HG03135 (cell line): ENCODE measurements around the gene MCM3AP.
A peak's percentile ranks its signal among the peaks of the same experiment; 100 is the strongest.
"Not testable (repeated sequence)": the region's sequence is repeated elsewhere in the genome, so short reads cannot be mapped to it uniquely, and the experiment has no call there.

Source experiments
- ATAC-seq: cut with Tn5 transposase; IDR thresholded peaks from one replicate; pipeline ENCODE4 v1.9.1; 2021; ENCODE audit warnings: mild to moderate bottlenecking, moderate library complexity; ENCODE audit not compliant: unreplicated experiment

Gene MCM3AP

GRCh38 chr21:46312949-46313348, 27.5 kb upstream of the MCM3AP start:
- ATAC-seq, result no peak

- ATAC-seq, result no peak
These were observed 26.2 kb upstream of the MCM3AP start for GRCh38 chr21:46311568-46311967.

GRCh38 chr21:46310260-46310659, 24.8 kb upstream of the MCM3AP start:
- ATAC-seq, result not testable (repeated sequence)

GRCh38 chr21:46308431-46308830, 23.0 kb upstream of the MCM3AP start:
- ATAC-seq, result no peak

- ATAC-seq, result no peak
These were observed 22.2 kb upstream of the MCM3AP start for GRCh38 chr21:46307625-46308024.

- ATAC-seq, result no peak
These were observed 19.5 kb upstream of the MCM3AP start for GRCh38 chr21:46304955-46305354.

GRCh38 chr21:46304437-46304836, 19.0 kb upstream of the MCM3AP start:
- ATAC-seq, result no peak

- ATAC-seq, result no peak
These were observed 16.3 kb upstream of the MCM3AP start for GRCh38 chr21:46301759-46302158.

GRCh38 chr21:46299167-46299566, 13.8 kb upstream of the MCM3AP start:
- ATAC-seq, result no peak

GRCh38 chr21:46297338-46298271, 12.2 kb upstream of the MCM3AP start:
- ATAC-seq, result no peak

GRCh38 chr21:46295996-46296752, 10.8 kb upstream of the MCM3AP start:
- ATAC-seq, result no peak

GRCh38 chr21:46295177-46295770, 9.9 kb upstream of the MCM3AP start:
- no peak for ATAC-seq

GRCh38 chr21:46294647-46295176, 9.3 kb upstream of the MCM3AP start:
- no peak for ATAC-seq

- ATAC-seq, result no peak
These were observed 6.2 kb upstream of the MCM3AP start for GRCh38 chr21:46291561-46291960.

GRCh38 chr21:46289655-46290179, 4.3 kb upstream of the MCM3AP start:
- ATAC-seq, result no peak

- ATAC-seq, result no peak
These were observed 2.1 kb upstream of the MCM3AP start for GRCh38 chr21:46287541-46287940.

- ATAC-seq, result no peak
These were observed 1.2 kb upstream of the MCM3AP start for GRCh38 chr21:46286648-46287002.

GRCh38 chr21:46285761-46286647, 593 bp upstream of the MCM3AP start, which contains the start of gene YBEY:
Gene YBEY (plus strand): TSS chr21:46286342. CDS start chr21:46286914, 572 bp downstream.
- peak; percentile 85 for ATAC-seq

GRCh38 chr21:46284733-46285132, 678 bp downstream of the MCM3AP start:
- ATAC-seq, result no peak

- ATAC-seq, result no peak
These were observed 1.2 kb downstream of the MCM3AP start for GRCh38 chr21:46284077-46284644.
